ENCODE results near the gene PDCD10.

PDCD10 gene

GRCh38 chr3:167679526-167679925, 55.2 kb downstream of the PDCD10 start:
- no peak for DNase-seq (ENCODE audit: low read depth)

GRCh38 chr3:167675848-167676247, 58.8 kb downstream of the PDCD10 start:
- no peak for DNase-seq (ENCODE audit: low read depth)

- DNase-seq (ENCODE audit: low read depth) = no peak
Measured at GRCh38 chr3:167673221-167673620, 61.5 kb downstream of the PDCD10 start.

- DNase-seq (ENCODE audit: low read depth) = no peak
Measured at GRCh38 chr3:167671878-167672427, 62.7 kb downstream of the PDCD10 start.

GRCh38 chr3:167669699-167670098, 65.0 kb downstream of the PDCD10 start:
- no peak for DNase-seq (ENCODE audit: low read depth)

GRCh38 chr3:167668651-167669050, 66.0 kb downstream of the PDCD10 start:
- no peak for DNase-seq (ENCODE audit: low read depth)

- no peak for DNase-seq (ENCODE audit: low read depth)
Measured at GRCh38 chr3:167666563-167666962, 68.1 kb downstream of the PDCD10 start.

GRCh38 chr3:167662919-167663400, 71.7 kb downstream of the PDCD10 start:
- DNase-seq (ENCODE audit: low read depth) = no peak

GRCh38 chr3:167657684-167658225, 76.9 kb downstream of the PDCD10 start:
- no peak for DNase-seq (ENCODE audit: low read depth)

- DNase-seq (ENCODE audit: low read depth) = no peak
Measured at GRCh38 chr3:167656821-167657220, 77.9 kb downstream of the PDCD10 start.

GRCh38 chr3:167653760-167654159, 80.9 kb downstream of the PDCD10 start, which contains the start of gene WDR49:
Gene WDR49, minus strand, starts transcription at chr3:167653942. Its CDS starts 517 bp downstream, at chr3:167653425.
- DNase-seq (ENCODE audit: low read depth) = no peak

GRCh38 chr3:167653155-167653554, 81.5 kb downstream of the PDCD10 start:
- no peak for DNase-seq (ENCODE audit: low read depth)

GRCh38 chr3:167651826-167652225, 82.9 kb downstream of the PDCD10 start:
- no peak for DNase-seq (ENCODE audit: low read depth)

- DNase-seq (ENCODE audit: low read depth) = no peak
Measured at GRCh38 chr3:167650459-167650858, 84.2 kb downstream of the PDCD10 start.

GRCh38 chr3:167649746-167650145, 84.9 kb downstream of the PDCD10 start:
- no peak for DNase-seq (ENCODE audit: low read depth)

GRCh38 chr3:167644611-167645010, 90.1 kb downstream of the PDCD10 start:
- DNase-seq (ENCODE audit: low read depth) = no peak

Measured in stimulated activated CD8-positive, alpha-beta memory T cell treated with anti-CD3 and anti-CD28 coated beads, Interleukin-12 subunit alpha, Interleukin-12 subunit beta, amount 100 ng/mL, for 1 hour (primary cell).